Stimulated activated CD4-positive, alpha-beta T cell treated with anti-CD3 and anti-CD28 coated beads, TNF-alpha, amount 100 ng/mL, for 48 hours (primary cell): ENCODE measurements around the gene MAB21L4.

Experiments used
- DNase-seq, 3 donors: peaks; one replicate each; pipeline ENCODE4 v3.0.0-alpha.2; 2020; ENCODE audit warnings: low read depth in 3 of 3

Gene MAB21L4

GRCh38 chr2:240895656-240896388 is at the start of gene MAB21L4:
TSS of gene MAB21L4 (minus strand) at chr2:240896156. CDS start at chr2:240895997, 159 bp downstream.
- DNase-seq = no peak

- DNase-seq = no peak
These were observed 40.1 kb upstream of the MAB21L4 start for GRCh38 chr2:240936106-240936505.

- DNase-seq = no peak
These were observed 39.3 kb upstream of the MAB21L4 start for GRCh38 chr2:240935103-240935876.

GRCh38 chr2:240934701-240935102 is 38.7 kb upstream of the MAB21L4 start:
- no peak for DNase-seq

GRCh38 chr2:240933966-240934700 is 38.2 kb upstream of the MAB21L4 start:
- no peak for DNase-seq

GRCh38 chr2:240933048-240933965 is 37.4 kb upstream of the MAB21L4 start:
- no peak for DNase-seq

- DNase-seq = no peak
These were observed 36.7 kb upstream of the MAB21L4 start for GRCh38 chr2:240932724-240933047.

GRCh38 chr2:240932001-240932723 is 36.2 kb upstream of the MAB21L4 start:
- no peak for DNase-seq

- DNase-seq = no peak
These were observed 35.5 kb upstream of the MAB21L4 start for GRCh38 chr2:240931319-240931949.

GRCh38 chr2:240930631-240931318 is 34.8 kb upstream of the MAB21L4 start:
- no peak for DNase-seq

- DNase-seq = no peak
These were observed 34.2 kb upstream of the MAB21L4 start for GRCh38 chr2:240930096-240930630.

GRCh38 chr2:240929364-240930095 is 33.6 kb upstream of the MAB21L4 start:
- DNase-seq = no peak

- DNase-seq = no peak
These were observed 32.8 kb upstream of the MAB21L4 start for GRCh38 chr2:240928476-240929363.

GRCh38 chr2:240927390-240927781 is 31.4 kb upstream of the MAB21L4 start:
- DNase-seq = no peak

GRCh38 chr2:240926516-240927389 is 30.8 kb upstream of the MAB21L4 start:
- no peak for DNase-seq

GRCh38 chr2:240925568-240926515 is 29.9 kb upstream of the MAB21L4 start:
- no peak for DNase-seq
